GM10248 (cell line): ENCODE results near the gene NLE1.

ENCODE experiments used
- CTCF ChIA-PET: fragments of 300-600 bp; sonication (Branson Sonifier 250); formaldehyde crosslinking; extraction: SDS; loops from one replicate; lab custom pipeline; 2021; ENCODE audit warnings: antibody characterized with exemption; lab: Yijun Ruan, JAX
- POLR2A ChIA-PET: fragments of 350-650 bp; sonication (Branson Sonifier 250); formaldehyde crosslinking; extraction: SDS; loops from one replicate; lab custom pipeline; 2020; ENCODE audit warnings: antibody characterized with exemption; lab: Yijun Ruan, JAX
- DNase-seq: peaks from one replicate; pipeline ENCODE4 v3.0.0; 2012; ENCODE audit errors: extremely low spot score
- TF ChIP-seq, protein P1 (sequence below): IDR thresholded peaks from 2 replicates; pipeline ENCODE4 v1.5.1; 2012; ENCODE audit warnings: mild to moderate bottlenecking, low read depth; ENCODE audit errors: extremely low read depth, missing control alignments, control extremely low read depth

The NLE1 gene

DNA sequence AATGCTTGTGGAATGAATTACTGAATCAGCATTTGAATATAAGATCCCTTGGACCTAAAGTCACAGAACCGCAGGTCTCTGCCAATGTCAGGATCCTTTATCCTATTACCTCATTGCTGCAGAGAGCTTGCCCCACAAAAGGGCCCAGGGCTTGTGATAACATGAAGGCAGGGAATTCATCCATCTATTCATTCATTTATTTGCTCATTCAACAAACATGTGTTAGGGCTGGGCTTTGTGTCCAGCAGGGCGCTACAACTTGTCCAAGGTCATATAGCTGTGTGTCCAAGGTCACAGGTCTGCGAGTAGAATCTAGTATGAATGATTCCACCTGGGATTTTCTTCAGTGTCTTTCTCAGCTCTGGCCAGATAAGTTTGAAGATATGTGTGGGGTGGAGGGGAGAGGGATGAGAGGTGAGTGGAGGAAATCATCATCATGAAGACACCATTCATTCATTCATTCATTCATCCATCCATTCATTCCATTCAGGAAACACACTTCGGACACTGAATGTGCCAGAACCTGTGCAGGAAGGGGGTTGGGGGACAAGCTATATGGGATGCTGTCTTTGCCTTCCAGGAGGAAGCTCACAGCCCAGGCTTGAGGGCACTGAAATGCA, 4.2 kb upstream of the NLE1 start:
- TF ChIP-seq, protein P1, sequence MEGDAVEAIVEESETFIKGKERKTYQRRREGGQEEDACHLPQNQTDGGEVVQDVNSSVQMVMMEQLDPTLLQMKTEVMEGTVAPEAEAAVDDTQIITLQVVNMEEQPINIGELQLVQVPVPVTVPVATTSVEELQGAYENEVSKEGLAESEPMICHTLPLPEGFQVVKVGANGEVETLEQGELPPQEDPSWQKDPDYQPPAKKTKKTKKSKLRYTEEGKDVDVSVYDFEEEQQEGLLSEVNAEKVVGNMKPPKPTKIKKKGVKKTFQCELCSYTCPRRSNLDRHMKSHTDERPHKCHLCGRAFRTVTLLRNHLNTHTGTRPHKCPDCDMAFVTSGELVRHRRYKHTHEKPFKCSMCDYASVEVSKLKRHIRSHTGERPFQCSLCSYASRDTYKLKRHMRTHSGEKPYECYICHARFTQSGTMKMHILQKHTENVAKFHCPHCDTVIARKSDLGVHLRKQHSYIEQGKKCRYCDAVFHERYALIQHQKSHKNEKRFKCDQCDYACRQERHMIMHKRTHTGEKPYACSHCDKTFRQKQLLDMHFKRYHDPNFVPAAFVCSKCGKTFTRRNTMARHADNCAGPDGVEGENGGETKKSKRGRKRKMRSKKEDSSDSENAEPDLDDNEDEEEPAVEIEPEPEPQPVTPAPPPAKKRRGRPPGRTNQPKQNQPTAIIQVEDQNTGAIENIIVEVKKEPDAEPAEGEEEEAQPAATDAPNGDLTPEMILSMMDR: no peak
- POLR2A ChIA-PET: no interaction called here
- DNase-seq: no peak
- CTCF ChIA-PET: no interaction called here

DNA sequence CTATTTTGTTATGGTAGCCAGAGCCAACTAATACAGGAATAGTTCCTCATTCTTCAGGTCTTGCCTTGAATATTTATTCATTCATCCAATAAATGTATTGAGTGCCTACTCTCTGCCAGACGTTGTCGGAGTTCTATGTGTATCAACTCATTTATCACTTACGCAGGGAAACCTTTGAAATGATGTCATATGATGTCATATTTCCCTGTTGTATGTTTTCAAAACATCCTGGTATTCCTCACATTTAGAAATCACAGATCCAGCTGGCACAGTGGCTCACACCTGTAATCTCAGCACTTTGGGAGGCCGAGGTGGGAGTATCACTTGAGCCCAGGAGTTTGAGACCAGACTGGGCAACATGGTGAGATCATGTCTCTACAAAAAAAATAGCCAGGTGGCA, 2.7 kb upstream of the NLE1 start:
- POLR2A ChIA-PET: no interaction called here
- no peak for DNase-seq
- TF ChIP-seq, protein P1: no peak
- CTCF ChIA-PET: interaction anchor here (1.4 to 2.8 kb wide), 3 partner anchors 25 to 148 kb away, joined by 4 to 10 read pairs (median 6); partner anchors contain the start of gene RAD51D

DNA sequence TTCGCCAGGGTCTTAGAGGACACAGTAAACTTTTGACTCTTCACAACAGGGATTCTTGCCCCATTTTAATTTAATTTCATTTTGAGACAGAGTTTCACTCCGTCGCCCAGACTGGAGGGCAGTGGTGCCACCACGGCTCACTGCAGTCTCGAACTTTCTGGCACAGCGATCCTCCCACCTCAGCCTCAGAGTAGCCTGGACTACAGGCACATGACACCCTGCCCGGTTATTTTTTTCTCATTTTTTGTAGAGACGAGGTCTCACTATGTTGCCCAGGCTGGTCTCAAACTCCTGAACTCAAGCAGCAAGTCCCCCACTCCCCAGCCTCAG, 329 bp upstream of the NLE1 start:
- no peak for DNase-seq
- ChIA-PET CTCF (interaction anchor here (0.9 to 3.2 kb wide), 7 partner anchors 14 to 727 kb away, joined by 3 to 17 read pairs (median 4); partner anchors contain the start of gene RAD51D), POLR2A (no interaction called here)
- TF ChIP-seq, protein P1: no peak

DNA sequence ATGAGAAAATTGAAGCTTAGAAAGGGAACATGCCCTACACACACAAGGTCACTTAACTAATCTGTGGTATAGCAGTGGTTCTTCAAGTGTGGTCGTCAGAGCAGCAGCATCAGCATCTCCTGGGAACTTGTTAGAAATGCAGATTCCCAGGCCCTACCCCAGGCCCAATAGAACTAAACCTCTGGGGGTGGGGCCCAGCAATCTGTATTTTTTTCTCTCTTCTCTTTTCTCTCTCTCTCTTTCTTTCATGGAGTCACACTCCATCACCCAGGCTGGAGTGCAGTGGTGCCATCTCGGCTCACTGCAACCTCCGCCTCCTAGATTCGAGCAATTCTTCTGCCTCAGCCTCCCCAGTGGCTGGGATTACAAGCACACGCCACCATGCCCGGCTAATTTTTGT, 3.9 kb downstream of the NLE1 start:
- CTCF ChIA-PET: interaction anchor here (2.1 kb wide), 1 partner anchor 19 kb away, joined by 5 read pairs; no protein-coding TSS in a partner anchor
- TF ChIP-seq, protein P1: no peak
- POLR2A ChIA-PET: no interaction called here

DNA sequence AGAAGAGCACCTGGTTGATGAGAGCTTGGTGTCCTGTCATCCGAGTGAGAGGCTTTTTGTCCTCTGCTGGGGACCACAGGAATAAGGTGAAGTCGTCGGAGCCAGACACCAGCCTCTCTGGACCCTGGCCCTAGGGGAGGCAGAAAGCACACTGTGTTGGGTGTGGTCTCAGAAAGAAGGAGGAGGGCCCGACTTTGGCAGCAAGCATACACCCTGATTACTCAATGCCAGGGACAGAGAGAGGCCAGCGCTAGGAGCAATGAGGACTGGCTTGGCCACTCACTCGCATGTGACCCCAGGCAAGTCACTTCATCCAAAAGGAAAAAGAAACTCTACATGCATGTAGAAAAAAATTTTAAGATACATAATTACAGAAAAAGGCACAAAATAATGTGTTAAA, 6.8 kb downstream of the NLE1 start:
- no peak for DNase-seq
- TF ChIP-seq, protein P1: no peak
- POLR2A ChIA-PET: no interaction called here
- CTCF ChIA-PET: interaction anchor here (0.9 to 1.1 kb wide), 3 partner anchors 8 to 16 kb away, joined by 3 to 4 read pairs (median 3); no protein-coding TSS in a partner anchor

More for the DNA sequence above, 3.9 kb downstream of the NLE1 start:
- DNase-seq: no peak

DNA sequence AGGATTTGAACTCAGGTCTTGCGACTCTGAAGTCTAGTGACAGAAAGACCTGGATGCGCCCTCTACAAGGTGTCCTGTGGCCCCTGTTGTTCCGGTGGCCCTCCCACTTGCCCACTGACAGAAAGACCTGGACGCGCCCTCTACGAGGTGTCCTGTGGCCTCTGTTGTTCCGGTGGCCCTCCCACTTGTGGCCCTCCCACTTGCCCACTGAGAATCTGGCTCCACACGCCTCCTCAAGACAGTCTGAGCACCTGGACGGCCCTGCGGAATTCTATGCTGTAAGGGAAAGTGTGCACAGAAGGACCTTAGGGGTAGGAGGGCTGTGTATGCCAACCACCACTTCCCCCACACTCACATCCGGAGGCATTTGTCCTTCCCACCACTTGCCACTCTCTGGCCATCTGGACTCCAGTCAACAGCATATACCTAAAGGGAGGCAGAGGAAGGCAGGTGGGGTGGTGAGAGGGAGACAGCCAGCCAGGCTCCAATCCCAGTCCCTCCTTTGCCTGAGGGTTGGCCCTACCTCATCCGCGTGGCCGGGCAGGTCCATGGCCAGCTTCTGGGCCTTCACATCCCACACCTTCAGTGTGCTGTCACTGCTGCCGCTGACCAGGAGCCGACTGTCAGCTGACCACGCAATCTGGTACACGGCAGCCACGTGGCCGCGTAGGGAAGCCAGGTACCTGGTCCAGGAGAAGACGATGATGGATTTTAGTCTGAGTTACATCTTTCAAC, 9.1 kb downstream of the NLE1 start:
- CTCF ChIA-PET: interaction anchor here (1.7 kb wide), 1 partner anchor 614 kb away, joined by 3 read pairs; no protein-coding TSS in a partner anchor
- DNase-seq: no peak
- POLR2A ChIA-PET: no interaction called here
- TF ChIP-seq, protein P1: no peak
